ENCODE results near the gene FFAR3.
"Not testable (repeated sequence)": the region's sequence is repeated elsewhere in the genome, so short reads cannot be mapped to it uniquely, and the experiment has no call there.

FFAR3 gene

DNA sequence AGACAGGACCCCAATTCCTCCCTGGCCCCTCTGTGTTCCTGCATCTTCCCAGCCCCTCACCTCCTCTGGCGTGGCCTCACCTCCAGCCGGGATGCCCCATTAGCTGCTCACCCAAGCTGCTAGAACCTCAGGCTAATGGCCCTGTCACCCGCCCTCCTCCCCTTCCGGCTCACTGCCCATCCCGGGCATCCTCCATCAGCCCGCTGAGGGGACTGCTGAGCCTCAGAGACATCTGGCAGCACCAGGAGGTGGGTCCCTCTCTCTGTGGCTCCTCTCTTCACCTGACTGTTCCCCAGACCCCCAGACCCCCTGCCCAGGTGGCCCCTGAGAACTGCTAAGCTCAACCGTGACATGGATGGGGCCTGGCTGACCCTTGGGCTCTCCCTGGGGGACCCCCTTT lies 7.7 kb upstream of the FFAR3 start:
- no peak for DNase-seq (ENCODE audit: low read depth)

- DNase-seq (ENCODE audit: low read depth), result no peak
Measured at GRCh38 chr19:35351411-35352176, 6.7 kb upstream of the FFAR3 start.

- DNase-seq (ENCODE audit: low read depth), result no peak
Measured at GRCh38 chr19:35352177-35352447, 6.1 kb upstream of the FFAR3 start.

GRCh38 chr19:35352448-35353304 lies 5.6 kb upstream of the FFAR3 start:
- DNase-seq (ENCODE audit: low read depth), result peak; percentile 53

GRCh38 chr19:35353635-35354034 lies 4.6 kb upstream of the FFAR3 start:
- no peak for DNase-seq (ENCODE audit: low read depth)

DNA sequence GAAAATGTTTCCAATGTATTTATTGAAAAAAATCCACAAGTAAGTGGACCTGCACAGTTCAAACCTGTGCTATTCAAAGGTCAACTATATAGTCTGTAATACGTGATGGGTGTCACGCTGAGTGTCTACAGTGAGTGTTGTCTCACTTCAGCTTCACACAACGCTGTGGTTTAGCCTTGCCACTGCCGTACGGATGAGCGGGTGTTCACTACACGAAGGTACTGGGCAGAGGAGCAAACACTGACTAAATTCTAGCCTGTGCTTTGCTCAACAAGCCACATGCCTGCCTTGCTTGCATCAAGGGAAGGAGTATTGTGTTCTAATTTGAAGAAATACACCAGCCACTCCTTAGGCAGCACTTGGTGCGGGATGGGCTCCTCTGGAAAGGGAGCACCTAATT lies 3.4 kb upstream of the FFAR3 start:
- no peak for DNase-seq (ENCODE audit: low read depth)

GRCh38 chr19:35355791-35356460 lies 2.3 kb upstream of the FFAR3 start:
- no peak for DNase-seq (ENCODE audit: low read depth)

- DNase-seq (ENCODE audit: low read depth), result not testable (repeated sequence)
Measured at GRCh38 chr19:35358834-35359233, 574 bp downstream of the FFAR3 start.

DNA sequence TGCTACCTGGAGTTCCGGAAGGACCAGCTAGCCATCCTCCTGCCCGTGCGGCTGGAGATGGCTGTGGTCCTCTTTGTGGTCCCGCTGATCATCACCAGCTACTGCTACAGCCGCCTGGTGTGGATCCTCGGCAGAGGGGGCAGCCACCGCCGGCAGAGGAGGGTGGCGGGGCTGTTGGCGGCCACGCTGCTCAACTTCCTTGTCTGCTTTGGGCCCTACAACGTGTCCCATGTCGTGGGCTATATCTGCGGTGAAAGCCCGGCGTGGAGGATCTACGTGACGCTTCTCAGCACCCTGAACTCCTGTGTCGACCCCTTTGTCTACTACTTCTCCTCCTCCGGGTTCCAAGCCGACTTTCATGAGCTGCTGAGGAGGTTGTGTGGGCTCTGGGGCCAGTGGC lies 1.1 kb downstream of the FFAR3 start:
- not testable (repeated sequence) for DNase-seq (ENCODE audit: low read depth)

DNA sequence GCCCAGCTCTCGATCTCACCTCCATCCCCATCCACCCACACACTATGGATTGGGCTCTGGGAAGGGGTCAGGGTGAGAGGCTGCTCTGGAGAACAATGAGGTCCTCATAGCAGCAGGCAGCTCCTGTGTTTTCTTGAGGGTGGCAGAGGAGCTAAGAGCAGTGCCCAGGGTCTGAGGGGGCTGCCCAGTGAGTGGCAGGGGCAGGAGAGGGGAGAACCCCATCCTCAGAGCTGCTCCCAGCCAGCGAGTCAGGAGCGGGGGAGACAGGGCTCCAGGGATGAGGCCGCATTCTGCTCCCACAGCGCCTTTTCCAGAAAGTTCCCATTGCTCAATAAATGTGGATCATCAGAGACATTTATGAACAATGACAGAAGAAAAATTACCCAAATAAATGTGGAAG lies 1.8 kb downstream of the FFAR3 start:
- DNase-seq (ENCODE audit: low read depth), result not testable (repeated sequence)

DNA sequence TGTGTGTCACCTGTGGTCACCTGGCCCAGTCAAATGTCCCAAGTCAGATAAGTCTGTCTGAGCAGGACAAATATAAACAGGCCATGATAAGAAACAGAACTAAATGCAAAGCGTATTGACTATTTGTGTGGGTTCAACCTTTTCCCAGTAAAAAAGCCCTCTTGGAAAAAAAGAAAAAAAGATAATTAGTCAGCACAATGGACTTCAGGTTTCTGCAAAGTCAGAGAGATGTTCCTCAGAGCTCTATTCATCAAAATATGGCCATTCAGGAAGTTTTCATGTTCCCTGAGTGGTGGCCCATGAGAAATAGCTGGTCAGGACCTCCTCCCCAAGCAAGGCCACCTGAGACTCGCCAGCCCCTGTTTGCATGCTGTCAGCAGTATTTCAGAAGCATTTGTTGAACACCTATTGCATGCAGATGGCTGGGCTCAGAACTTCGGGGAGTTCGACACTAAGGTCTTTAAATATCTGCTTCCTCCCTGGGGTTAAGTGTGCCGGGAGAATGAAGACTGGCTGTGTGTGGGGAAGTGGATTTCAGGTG lies 2.7 kb downstream of the FFAR3 start:
- DNase-seq (ENCODE audit: low read depth), result no peak

DNA sequence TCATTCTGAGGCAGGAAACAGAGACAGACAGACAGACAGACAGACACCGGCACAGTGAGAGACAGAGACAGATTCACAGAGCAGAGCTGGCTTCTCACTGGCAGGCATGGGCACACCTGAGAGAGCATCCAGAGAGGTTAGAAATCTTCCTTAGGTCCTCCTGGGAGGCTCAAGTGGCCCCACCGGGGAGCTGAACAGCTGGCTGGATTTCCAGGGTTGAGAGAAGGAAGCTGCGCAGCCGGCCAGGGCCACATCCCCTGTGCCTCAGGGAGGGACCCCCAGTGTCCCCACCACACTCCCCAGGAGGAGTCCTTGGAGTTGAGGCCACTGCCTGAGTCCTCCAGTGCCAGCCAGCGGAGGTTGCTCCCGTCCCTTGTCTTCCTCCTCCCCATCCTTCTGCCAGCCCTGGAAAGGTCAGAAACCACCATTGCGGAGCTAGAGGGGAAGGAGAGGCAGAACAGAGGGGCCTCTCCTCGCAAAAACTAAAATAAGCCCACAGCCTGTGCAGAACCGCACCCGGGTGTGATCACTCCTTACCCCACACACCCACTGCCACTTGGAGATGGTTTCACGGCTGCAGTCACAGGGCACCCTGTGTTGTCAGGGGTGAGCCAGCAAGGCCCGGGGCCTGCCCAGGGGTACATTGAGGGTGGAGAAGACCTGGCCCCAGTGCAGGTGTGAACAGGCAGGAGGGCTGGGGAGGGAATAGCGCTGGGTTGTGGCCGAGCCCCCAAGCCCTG lies 4.2 kb downstream of the FFAR3 start:
- no peak for DNase-seq (ENCODE audit: low read depth)

- no peak for DNase-seq (ENCODE audit: low read depth)
Measured at GRCh38 chr19:35363001-35363590, 4.8 kb downstream of the FFAR3 start.

- DNase-seq (ENCODE audit: low read depth), result no peak
Measured at GRCh38 chr19:35363711-35364425, 5.6 kb downstream of the FFAR3 start.

- DNase-seq (ENCODE audit: low read depth), result no peak
Measured at GRCh38 chr19:35365303-35365702, 7.0 kb downstream of the FFAR3 start.

- DNase-seq (ENCODE audit: low read depth), result no peak
Measured at GRCh38 chr19:35368378-35368777, 10.1 kb downstream of the FFAR3 start.

GRCh38 chr19:35369522-35369921 lies 11.3 kb downstream of the FFAR3 start:
- DNase-seq (ENCODE audit: low read depth), result no peak

DNA sequence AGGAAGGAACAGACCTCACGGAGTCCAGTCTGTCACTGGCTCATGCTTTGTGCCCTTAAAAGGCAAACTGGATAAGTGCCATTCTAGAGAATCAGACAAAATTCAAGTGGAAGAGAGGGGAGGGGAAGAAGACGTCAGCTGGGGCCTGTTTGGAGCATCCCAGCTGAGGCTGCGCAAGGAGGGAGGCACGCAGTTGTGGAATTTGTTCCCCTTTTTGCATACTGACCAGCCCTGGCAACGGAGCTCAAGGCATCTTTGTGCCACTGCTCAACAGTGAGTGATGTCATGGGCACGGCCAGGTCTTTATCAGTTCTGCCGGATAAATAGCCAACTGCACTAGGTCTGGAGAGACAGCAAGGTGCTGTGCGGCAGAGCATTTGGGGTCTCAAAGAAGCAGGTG lies 12.5 kb downstream of the FFAR3 start, which contains the start of gene GPR42:
Gene GPR42, plus strand, starts transcription at position 347 of the 400 bp plus-strand sequence. CDS start 292 bp downstream, outside the sequence.
- DNase-seq (ENCODE audit: low read depth), result no peak

DNA sequence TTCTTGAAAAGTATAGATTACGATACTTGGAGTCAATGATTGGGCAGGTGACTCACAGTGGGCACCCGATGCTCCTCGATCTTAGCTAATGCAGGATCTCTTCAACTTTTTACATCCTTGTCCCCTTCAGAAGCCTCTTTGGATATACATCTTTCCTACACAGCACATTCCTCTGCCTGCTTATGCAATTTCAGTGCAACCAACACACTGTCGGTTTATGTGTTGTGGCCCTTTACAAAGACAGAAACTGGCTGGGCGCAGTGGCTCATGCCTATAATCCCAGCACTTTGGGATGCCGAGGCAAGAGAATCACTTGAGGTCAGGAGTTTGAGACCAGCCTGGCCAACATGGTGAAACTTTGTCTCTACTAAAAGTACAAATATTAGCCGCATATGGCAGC lies 15.2 kb downstream of the FFAR3 start:
- no peak for DNase-seq (ENCODE audit: low read depth)

- DNase-seq (ENCODE audit: low read depth), result not testable (repeated sequence)
Measured at GRCh38 chr19:35374031-35374430, 15.8 kb downstream of the FFAR3 start.
